ENCODE measurements around the gene KIAA1755. TPM values are rescaled to one million over a fixed set of nuclear protein-coding genes. Genes with fewer than 3 reads are reported as not detected.
A peak's percentile ranks its signal among the peaks of the same experiment; 100 is the strongest.

Gene KIAA1755
- total RNA-seq, 8 experiments from 2014 or later, result 0.05 to 73.6 (median 1.2) TPM

- in situ Hi-C loops (cut with MboI; ENCODE audit: low pct_unique_long_range_greater_than_20kb in 2 of 9, low sequenced_read_pairs in 9 of 9, unreplicated experiment in 9 of 9), result loop anchor here in 3 of 9 experiments (25.0 kb wide), 2 partner anchors 137 to 637 kb away; no protein-coding TSS in a partner anchor
- WGBS, 10 experiments, result 60 to 100% (median 91%) methylated on average over 1 to 6 of the region's 14 CpGs; no CpG with 5 or more reads in 3 of the 10 experiments
Measured at GRCh38 chr20:38199501-38200390, 60.8 kb downstream of the KIAA1755 start.

GRCh38 chr20:38198238-38198861 lies 62.2 kb downstream of the KIAA1755 start:
- in situ Hi-C loops (cut with MboI; ENCODE audit: low pct_unique_long_range_greater_than_20kb in 2 of 9, low sequenced_read_pairs in 9 of 9, unreplicated experiment in 9 of 9), result no loop called here
- no peak for ATAC-seq (replicated peaks in 6 of 8)
- no peaks in the 10 kb centered on the region for H3K4me1 ChIP-seq (replicated peaks in 1 of 2)
- H3K27ac ChIP-seq, result no peak overlapping the region
- H3K4me3 ChIP-seq, result no peak overlapping the region
- WGBS, 10 experiments, result 20 to 90% (median 67%) methylated on average over 1 to 4 of the region's 8 CpGs; no CpG with 5 or more reads in 2 of the 10 experiments

More at GRCh38 chr20:38199501-38200390, 60.8 kb downstream of the KIAA1755 start:
- ATAC-seq (replicated peaks in 6 of 8), result no peak
- no peak overlapping the region for H3K27ac ChIP-seq
- no peak overlapping the region for H3K4me3 ChIP-seq
- no peaks in the 10 kb centered on the region for H3K4me1 ChIP-seq (replicated peaks in 1 of 2)

GRCh38 chr20:38197619-38198018 lies 62.9 kb downstream of the KIAA1755 start:
- 0 to 100% (median 18%) methylated on average over 1 of the region's 1 CpG; no CpG with 5 or more reads in 6 of the 10 experiments for WGBS, 10 experiments
- Histone ChIP-seq H3K4me1 (replicated peaks in 1 of 2) (no peaks in the 10 kb centered on the region), H3K27ac (no peak overlapping the region), H3K4me3 (no peak overlapping the region)
- ATAC-seq (replicated peaks in 6 of 8), result no peak
- in situ Hi-C loops (cut with MboI; ENCODE audit: low pct_unique_long_range_greater_than_20kb in 2 of 9, low sequenced_read_pairs in 9 of 9, unreplicated experiment in 9 of 9), result no loop called here

GRCh38 chr20:38197217-38197616 lies 63.3 kb downstream of the KIAA1755 start:
- WGBS, 10 experiments, result 69 to 93% (median 84%) methylated on average over 1 to 5 of the region's 5 CpGs; no CpG with 5 or more reads in 2 of the 10 experiments
- in situ Hi-C loops (cut with MboI; ENCODE audit: low pct_unique_long_range_greater_than_20kb in 2 of 9, low sequenced_read_pairs in 9 of 9, unreplicated experiment in 9 of 9), result no loop called here
- H3K4me3 ChIP-seq, result no peak overlapping the region
- H3K4me1 ChIP-seq (replicated peaks in 1 of 2), result no peaks in the 10 kb centered on the region
- H3K27ac ChIP-seq, result no peak overlapping the region
- no peak for ATAC-seq (replicated peaks in 6 of 8)

- no peak overlapping the region for H3K4me3 ChIP-seq
- ATAC-seq (replicated peaks in 6 of 8), result no peak
- 20 to 93% (median 80%) methylated on average over 1 to 3 of the region's 5 CpGs; no CpG with 5 or more reads in 3 of the 10 experiments for WGBS, 10 experiments
- peaks cover 0 to under 1% of the 10 kb centered on the region in 2 donors for H3K4me1 ChIP-seq (replicated peaks in 1 of 2)
- in situ Hi-C loops (cut with MboI; ENCODE audit: low pct_unique_long_range_greater_than_20kb in 2 of 9, low sequenced_read_pairs in 9 of 9, unreplicated experiment in 9 of 9), result no loop called here
- H3K27ac ChIP-seq, result no peak overlapping the region
Measured at GRCh38 chr20:38196592-38196991, 63.9 kb downstream of the KIAA1755 start.

- Histone ChIP-seq H3K4me3 (no peak overlapping the region), H3K27ac (no peak overlapping the region), H3K4me1 (replicated peaks in 1 of 2) (peaks cover 0 to 2% of the 10 kb centered on the region in 2 donors)
- 77 to 100% (median 83%) methylated on average over 1 to 4 of the region's 4 CpGs; no CpG with 5 or more reads in 5 of the 10 experiments for WGBS, 10 experiments
- in situ Hi-C loops (cut with MboI; ENCODE audit: low pct_unique_long_range_greater_than_20kb in 2 of 9, low sequenced_read_pairs in 9 of 9, unreplicated experiment in 9 of 9), result no loop called here
- no peak for ATAC-seq (replicated peaks in 6 of 8)
Measured at GRCh38 chr20:38196076-38196475, 64.5 kb downstream of the KIAA1755 start.

GRCh38 chr20:38195521-38195920 lies 65.0 kb downstream of the KIAA1755 start:
- no peak for ATAC-seq (replicated peaks in 6 of 8)
- in situ Hi-C loops (cut with MboI; ENCODE audit: low pct_unique_long_range_greater_than_20kb in 2 of 9, low sequenced_read_pairs in 9 of 9, unreplicated experiment in 9 of 9), result no loop called here
- Histone ChIP-seq H3K27ac (no peak overlapping the region), H3K4me1 (replicated peaks in 1 of 2) (peaks cover 0 to 2% of the 10 kb centered on the region in 2 donors), H3K4me3 (no peak overlapping the region)
- 38 to 100% (median 71%) methylated on average over 1 to 4 of the region's 7 CpGs; no CpG with 5 or more reads in 3 of the 10 experiments for WGBS, 10 experiments

GRCh38 chr20:38194971-38195504 lies 65.5 kb downstream of the KIAA1755 start:
- ATAC-seq (replicated peaks in 6 of 8), result no peak

GRCh38 chr20:38193586-38194105 lies 66.9 kb downstream of the KIAA1755 start:
- WGBS, 10 experiments, result 69 to 100% (median 80%) methylated on average over 1 to 3 of the region's 4 CpGs; no CpG with 5 or more reads in 4 of the 10 experiments
- peaks cover 0 to 2% of the 10 kb centered on the region in 2 donors for H3K4me1 ChIP-seq (replicated peaks in 1 of 2)
- no peak overlapping the region for H3K27ac ChIP-seq
- no peak overlapping the region for H3K4me3 ChIP-seq
- ATAC-seq (replicated peaks in 6 of 8), result no peak
- in situ Hi-C loops (cut with MboI; ENCODE audit: low pct_unique_long_range_greater_than_20kb in 2 of 9, low sequenced_read_pairs in 9 of 9, unreplicated experiment in 9 of 9), result no loop called here

More at GRCh38 chr20:38194971-38195504, 65.5 kb downstream of the KIAA1755 start:
- Histone ChIP-seq H3K4me3 (no peak overlapping the region), H3K27ac (no peak overlapping the region), H3K4me1 (replicated peaks in 1 of 2) (peaks cover 0 to 2% of the 10 kb centered on the region in 2 donors)
- WGBS, 10 experiments, result 40 to 79% (median 66%) methylated on average over 1 to 4 of the region's 5 CpGs; no CpG with 5 or more reads in 4 of the 10 experiments
- in situ Hi-C loops (cut with MboI; ENCODE audit: low pct_unique_long_range_greater_than_20kb in 2 of 9, low sequenced_read_pairs in 9 of 9, unreplicated experiment in 9 of 9), result no loop called here

GRCh38 chr20:38192323-38192885 lies 68.1 kb downstream of the KIAA1755 start:
- H3K27ac ChIP-seq, result no peak overlapping the region
- H3K4me1 ChIP-seq (replicated peaks in 1 of 2), result peaks cover 0 to 2% of the 10 kb centered on the region in 2 donors
- in situ Hi-C loops (cut with MboI; ENCODE audit: low pct_unique_long_range_greater_than_20kb in 2 of 9, low sequenced_read_pairs in 9 of 9, unreplicated experiment in 9 of 9), result no loop called here
- no peak for ATAC-seq (replicated peaks in 6 of 8)
- H3K4me3 ChIP-seq, result no peak overlapping the region
- 49 to 86% (median 80%) methylated on average over 1 to 8 of the region's 9 CpGs; no CpG with 5 or more reads in 2 of the 10 experiments for WGBS, 10 experiments

GRCh38 chr20:38191654-38192053 lies 68.9 kb downstream of the KIAA1755 start:
- Histone ChIP-seq H3K27ac (no peak overlapping the region), H3K4me1 (replicated peaks in 1 of 2) (peaks cover 0 to 2% of the 10 kb centered on the region in 2 donors), H3K4me3 (no peak overlapping the region)
- WGBS, 10 experiments, result 50 to 97% (median 72%) methylated on average over 1 to 5 of the region's 5 CpGs
- in situ Hi-C loops (cut with MboI; ENCODE audit: low pct_unique_long_range_greater_than_20kb in 2 of 9, low sequenced_read_pairs in 9 of 9, unreplicated experiment in 9 of 9), result no loop called here
- peak in 1 of 8 experiments; percentile 19 for ATAC-seq (replicated peaks in 6 of 8)

- WGBS, 10 experiments, result 40 to 69% methylated on average over 1 to 2 of the region's 3 CpGs; no CpG with 5 or more reads in 8 of the 10 experiments
- Histone ChIP-seq H3K4me1 (replicated peaks in 1 of 2) (peaks cover 0 to 2% of the 10 kb centered on the region in 2 donors), H3K27ac (no peak overlapping the region), H3K4me3 (no peak overlapping the region)
- in situ Hi-C loops (cut with MboI; ENCODE audit: low pct_unique_long_range_greater_than_20kb in 2 of 9, low sequenced_read_pairs in 9 of 9, unreplicated experiment in 9 of 9), result no loop called here
- no peak for ATAC-seq (replicated peaks in 6 of 8)
Measured at GRCh38 chr20:38190936-38191371, 69.6 kb downstream of the KIAA1755 start.
